HepG2 (cell line): ENCODE data around the gene HABP4. TPM values are rescaled to one million over a fixed set of nuclear protein-coding genes. Genes with fewer than 3 reads are reported as not detected.

Experiments used
- ATF1 ChIP-seq: IDR thresholded peaks from 2 replicates; pipeline ENCODE4 v1.6.1; 2016; ENCODE audit warnings: mild to moderate bottlenecking, control low read depth
- BHLHE40 ChIP-seq: IDR thresholded peaks from 2 replicates; pipeline ENCODE4 v1.6.1; 2011; ENCODE audit warnings: low read length, improper control_type of control experiment
- ERF ChIP-seq: IDR thresholded peaks from 2 replicates; pipeline ENCODE4 v1.6.1; 2018; ENCODE audit warnings: missing biosample characterization, missing genetic modification reagents
- ESRRA ChIP-seq: sonication (generic); formaldehyde crosslinking; IDR thresholded peaks from 2 replicates; pipeline ENCODE4 v1.5.1; 2020; ENCODE audit warnings: mild to moderate bottlenecking, low read depth, missing genetic modification reagents
- FOXP1 ChIP-seq, 2 experiments: fragments of 450-650 bp in 1 of 2; IDR thresholded peaks; 2 replicates each; pipeline ENCODE4 v1.6.1; 2017 to 2018; ENCODE audit warnings: antibody characterized with exemption in 1 of 2
- HOXA5 ChIP-seq: sonication (generic); formaldehyde crosslinking; IDR thresholded peaks from 2 replicates; pipeline ENCODE4 v1.4.0; 2020; ENCODE audit warnings: missing genetic modification reagents
- JUNB ChIP-seq: sonication (generic); formaldehyde crosslinking; IDR thresholded peaks from 2 replicates; pipeline ENCODE4 v1.8.0; 2022; ENCODE audit warnings: missing genetic modification reagents, mild to moderate bottlenecking, borderline replicate concordance
- MAX ChIP-seq: IDR thresholded peaks from 2 replicates; pipeline ENCODE4 v1.6.1; 2012; ENCODE audit warnings: inconsistent platforms
- MXD3 ChIP-seq: IDR thresholded peaks from 2 replicates; pipeline ENCODE4 v1.6.1; 2016; ENCODE audit warnings: mild to moderate bottlenecking, missing biosample characterization, missing genetic modification reagents
- NR2C2 ChIP-seq: sonication (generic); formaldehyde crosslinking; IDR thresholded peaks from 2 replicates; pipeline ENCODE4 v1.4.0; 2020; ENCODE audit warnings: missing genetic modification reagents, mild to moderate bottlenecking, moderate library complexity, borderline replicate concordance
- NR2F2 ChIP-seq: IDR thresholded peaks from 2 replicates; pipeline ENCODE4 v1.6.1; 2012; ENCODE audit warnings: low read depth, inconsistent platforms, borderline replicate concordance
- TGIF2 ChIP-seq: IDR thresholded peaks from 2 replicates; pipeline ENCODE4 v1.6.1; 2016; ENCODE audit warnings: control low read depth, missing compliant biosample characterization
- TMF1 ChIP-seq: sonication (generic); formaldehyde crosslinking; IDR thresholded peaks from 2 replicates; pipeline ENCODE4 v1.8.1; 2022; ENCODE audit warnings: low read depth, missing genetic modification reagents
- YEATS4 ChIP-seq: sonication (generic); formaldehyde crosslinking; IDR thresholded peaks from 2 replicates; pipeline ENCODE4 v1.4.0; 2020; ENCODE audit warnings: missing genetic modification reagents, borderline replicate concordance
- ZFP36L2 ChIP-seq: sonication (generic); formaldehyde crosslinking; IDR thresholded peaks from 2 replicates; pipeline ENCODE4 v1.4.0; 2020; ENCODE audit warnings: missing genetic modification reagents
- ZFP82 ChIP-seq: sonication (generic); formaldehyde crosslinking; IDR thresholded peaks from 2 replicates; pipeline ENCODE4 v1.5.1; 2020; ENCODE audit warnings: mild to moderate bottlenecking, missing genetic modification reagents, borderline replicate concordance
- ZNF207 ChIP-seq: fragments of 450-650 bp; IDR thresholded peaks from 2 replicates; pipeline ENCODE4 v1.6.1; 2016; ENCODE audit warnings: antibody characterized with exemption, borderline replicate concordance
- ZNF367 ChIP-seq: sonication (generic); formaldehyde crosslinking; IDR thresholded peaks from 2 replicates; pipeline ENCODE4 v1.4.0; 2020; ENCODE audit warnings: missing genetic modification reagents, borderline replicate concordance
- ZNF724P ChIP-seq: sonication (generic); formaldehyde crosslinking; IDR thresholded peaks from 2 replicates; pipeline ENCODE4 v1.8.0; 2022; ENCODE audit warnings: missing genetic modification reagents, borderline replicate concordance
- ZNF761 ChIP-seq: sonication (generic); formaldehyde crosslinking; conservative IDR thresholded peaks from 2 replicates; pipeline ENCODE4 v1.4.0; 2020; ENCODE audit warnings: mild to moderate bottlenecking, missing genetic modification reagents
- ZSCAN20 ChIP-seq: sonication (generic); formaldehyde crosslinking; IDR thresholded peaks from 2 replicates; pipeline ENCODE4 v1.4.0; 2020; ENCODE audit warnings: missing genetic modification reagents, mild to moderate bottlenecking, borderline replicate concordance
- polyA plus RNA-seq, 8 experiments: library from polyadenylated mRNA; depleted of rRNA in 3 of 8; stranded (reverse) in 7 of 8; unstranded in 1 of 8; fragments of >200 nt; fragmentation: Illumina TruSeq in 4 of 8; extraction: Trizol in 4 of 8; gene quantifications; 2 replicates each; pipeline versions ENCODE4 v1.2.1 to v1.2.3, GENCODE V29; 2011 to 2016; ENCODE audit warnings: low read depth in 4 of 8, missing spikeins in 1 of 8, mixed read lengths in 1 of 8; ENCODE audit not compliant: insufficient read depth in 1 of 8
- total RNA-seq, 5 experiments: library from RNA; depleted of rRNA; stranded (reverse); fragments of >200 nt; fragmentation: Illumina TruSeq; extraction: Trizol; gene quantifications; 2 replicates each; pipeline ENCODE4 v1.2.3, GENCODE V29; 2016; ENCODE audit warnings: low read depth in 1 of 5
- TF ChIP-seq, protein P1 (sequence below): fragments of 450-650 bp; IDR thresholded peaks from 2 replicates; pipeline ENCODE4 v1.6.1; 2016
- TF ChIP-seq, protein P2 (sequence below): IDR thresholded peaks from 2 replicates; pipeline ENCODE4 v1.6.1; 2016; ENCODE audit warnings: missing biosample characterization, missing genetic modification reagents, low read depth
- TF ChIP-seq, protein P3 (sequence below): sonication (generic); formaldehyde crosslinking; IDR thresholded peaks from 2 replicates; pipeline ENCODE4 v1.5.1; 2020; ENCODE audit warnings: mild to moderate bottlenecking, missing genetic modification reagents

The HABP4 gene
- total and polyA plus RNA-seq, 2 of the 13 experiments (the other 11 are each of a cell fraction or from before 2014, with no cell fraction given) = 14.3 to 26.6 TPM

GRCh38 chr9:96420468-96421219, 29.3 kb upstream of the HABP4 start (continued):
- TF ChIP-seq MXD3 (CRISPR knock-in tag) (no peak), HOXA5 (peak; percentile 61), YEATS4 (CRISPR knock-in tag) (peak; percentile 58; the same call in 1 of the 2 replicates), ESRRA (CRISPR knock-in tag) (0 out of 2 replicates have a peak, but pooled peaks have one; percentile 47), MAX (peak; percentile 57), ZFP36L2 (CRISPR knock-in tag) (no peak), ZNF207 (no peak), TMF1 (CRISPR knock-in tag) (no peak), ATF1 (CRISPR knock-in tag) (no peak), JUNB (CRISPR knock-in tag) (peak; percentile 79; the same call in 1 of the 2 replicates), ZFP82 (CRISPR knock-in tag) (no peak), ZNF724P (CRISPR knock-in tag) (no peak), ZNF761 (0 out of 2 replicates have a peak, but pooled peaks have one; percentile 74), ZNF367 (CRISPR knock-in tag) (no peak), NR2F2 (peak; percentile 80; the same call in 1 of the 2 replicates), ERF (peak; percentile 79), BHLHE40 (no peak), ZSCAN20 (CRISPR knock-in tag) (no peak), FOXP1 (IDR thresholded peaks at IDR 0.05) (no peak), FOXP1 (CRISPR knock-in tag; IDR thresholded peaks at IDR 0.05) (peak; percentile 78), NR2C2 (peak; percentile 22; the same call in 1 of the 2 replicates), TGIF2 (CRISPR knock-in tag) (peak; percentile 76; the same call in 1 of the 2 replicates)
- TF ChIP-seq, protein P1, sequence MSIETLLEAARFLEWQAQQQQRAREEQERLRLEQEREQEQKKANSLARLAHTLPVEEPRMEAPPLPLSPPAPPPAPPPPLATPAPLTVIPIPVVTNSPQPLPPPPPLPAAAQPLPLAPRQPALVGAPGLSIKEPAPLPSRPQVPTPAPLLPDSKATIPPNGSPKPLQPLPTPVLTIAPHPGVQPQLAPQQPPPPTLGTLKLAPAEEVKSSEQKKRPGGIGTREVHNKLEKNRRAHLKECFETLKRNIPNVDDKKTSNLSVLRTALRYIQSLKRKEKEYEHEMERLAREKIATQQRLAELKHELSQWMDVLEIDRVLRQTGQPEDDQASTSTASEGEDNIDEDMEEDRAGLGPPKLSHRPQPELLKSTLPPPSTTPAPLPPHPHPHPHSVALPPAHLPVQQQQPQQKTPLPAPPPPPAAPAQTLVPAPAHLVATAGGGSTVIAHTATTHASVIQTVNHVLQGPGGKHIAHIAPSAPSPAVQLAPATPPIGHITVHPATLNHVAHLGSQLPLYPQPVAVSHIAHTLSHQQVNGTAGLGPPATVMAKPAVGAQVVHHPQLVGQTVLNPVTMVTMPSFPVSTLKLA = peak; percentile 48
- TF ChIP-seq, protein P2, sequence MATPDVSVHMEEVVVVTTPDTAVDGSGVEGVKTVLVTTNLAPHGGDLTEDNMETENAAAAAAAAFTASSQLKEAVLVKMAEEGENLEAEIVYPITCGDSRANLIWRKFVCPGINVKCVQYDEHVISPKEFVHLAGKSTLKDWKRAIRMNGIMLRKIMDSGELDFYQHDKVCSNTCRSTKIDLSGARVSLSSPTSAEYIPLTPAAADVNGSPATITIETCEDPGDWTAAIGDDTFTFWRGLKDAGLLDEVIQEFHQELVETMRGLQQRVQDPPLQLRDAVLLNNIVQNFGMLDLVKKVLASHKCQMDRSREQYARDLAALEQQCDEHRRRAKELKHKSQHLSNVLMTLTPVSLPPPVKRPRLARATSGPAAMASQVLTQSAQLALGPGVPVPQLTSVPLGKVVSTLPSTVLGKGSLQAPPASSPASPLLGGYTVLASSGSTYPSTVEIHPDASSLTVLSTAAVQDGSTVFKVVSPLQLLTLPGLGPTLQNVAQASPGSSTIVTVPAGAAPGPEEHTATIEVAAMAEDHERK (CRISPR knock-in tag) = no peak; the same call in 1 of the 2 replicates
- TF ChIP-seq, protein P3, sequence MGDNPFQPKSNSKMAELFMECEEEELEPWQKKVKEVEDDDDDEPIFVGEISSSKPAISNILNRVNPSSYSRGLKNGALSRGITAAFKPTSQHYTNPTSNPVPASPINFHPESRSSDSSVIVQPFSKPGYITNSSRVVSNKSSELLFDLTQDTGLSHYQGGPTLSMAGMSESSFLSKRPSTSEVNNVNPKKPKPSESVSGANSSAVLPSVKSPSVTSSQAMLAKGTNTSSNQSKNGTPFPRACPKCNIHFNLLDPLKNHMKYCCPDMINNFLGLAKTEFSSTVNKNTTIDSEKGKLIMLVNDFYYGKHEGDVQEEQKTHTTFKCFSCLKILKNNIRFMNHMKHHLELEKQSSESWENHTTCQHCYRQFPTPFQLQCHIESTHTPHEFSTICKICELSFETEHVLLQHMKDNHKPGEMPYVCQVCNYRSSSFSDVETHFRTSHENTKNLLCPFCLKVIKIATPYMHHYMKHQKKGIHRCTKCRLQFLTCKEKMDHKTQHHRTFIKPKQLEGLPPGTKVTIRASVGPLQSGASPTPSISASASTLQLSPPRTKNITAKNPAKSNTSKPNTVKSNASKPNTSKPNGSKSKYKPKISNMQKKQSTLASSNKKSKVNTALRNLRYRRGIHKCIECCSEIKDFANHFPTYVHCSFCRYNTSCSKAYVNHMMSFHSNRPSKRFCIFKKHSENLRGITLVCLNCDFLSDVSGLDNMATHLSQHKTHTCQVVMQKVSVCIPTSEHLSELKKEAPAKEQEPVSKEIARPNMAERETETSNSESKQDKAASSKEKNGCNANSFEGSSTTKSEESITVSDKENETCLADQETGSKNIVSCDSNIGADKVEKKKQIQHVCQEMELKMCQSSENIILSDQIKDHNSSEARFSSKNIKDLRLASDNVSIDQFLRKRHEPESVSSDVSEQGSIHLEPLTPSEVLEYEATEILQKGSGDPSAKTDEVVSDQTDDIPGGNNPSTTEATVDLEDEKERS (CRISPR knock-in tag) = peak; percentile 48; the same call in 1 of the 2 replicates
